Measurements from ENCODE around the gene AQP2.

GRCh38 chr12:49953151-49953550, 2.6 kb downstream of the AQP2 start:
- TF ChIP-seq CREB1 (CRISPR knock-in tag; IDR thresholded peaks at IDR 0.05; ENCODE audit: low read depth) (no peak), EZH2 (IDR thresholded peaks at IDR 0.05; ENCODE audit: low read depth, unreplicated experiment) (no peak), CTCF (conservative IDR thresholded peaks at IDR 0.05; ENCODE audit: low read depth in 2 of 2) (no peak), POLR2AphosphoS5 (IDR thresholded peaks at IDR 0.05; ENCODE audit: low read depth) (no peak), EZH2phosphoT487 (IDR thresholded peaks at IDR 0.05; ENCODE audit: unreplicated experiment) (no peak), NANOG (IDR thresholded peaks at IDR 0.05; ENCODE audit: borderline replicate concordance) (no peak), STAT1 (IDR thresholded peaks at IDR 0.05; ENCODE audit: unreplicated experiment) (no peak)

All from GM23338 (cell line).